PFSK-1 (cell line): ENCODE measurements around the gene ABCG8.

Source experiments
- SIN3A ChIP-seq: IDR thresholded peaks from 2 replicates; pipeline ENCODE4 v1.6.1; 2012; ENCODE audit warnings: mild to moderate bottlenecking, low read length, moderate library complexity, borderline replicate concordance; ENCODE audit not compliant: insufficient read depth
- TAF1 ChIP-seq: IDR thresholded peaks from 2 replicates; pipeline ENCODE4 v1.6.1; 2012; ENCODE audit warnings: low read length, control low read depth, borderline replicate concordance; ENCODE audit not compliant: insufficient read depth

- TF ChIP-seq TAF1 (no peak), SIN3A (no peak)
These were observed 43.8 kb upstream of the ABCG8 start for GRCh38 chr2:43794956-43795355.
